Neuron (in vitro differentiated cells): ENCODE data around the gene ORMDL3.
A peak's percentile ranks its signal among the peaks of the same experiment; 100 is the strongest.

ENCODE experiments used
- H2AFZ ChIP-seq: one replicate; pipeline ENCODE4 v1.6.1; 2013; ENCODE audit warnings: low read depth, mild to moderate bottlenecking, inconsistent platforms, low read length, moderate library complexity
- H3K27me3 ChIP-seq: one replicate; pipeline ENCODE4 v1.6.1; 2013; ENCODE audit warnings: low read length; ENCODE audit not compliant: insufficient read depth
- H3K36me3 ChIP-seq: one replicate; pipeline ENCODE4 v1.6.1; 2013; ENCODE audit warnings: low read length; ENCODE audit not compliant: insufficient read depth
- H3K4me1 ChIP-seq: one replicate; pipeline ENCODE4 v1.6.1; 2013; ENCODE audit warnings: low read length; ENCODE audit not compliant: insufficient read depth
- H3K4me3 ChIP-seq: 2 replicates; pipeline ENCODE4 v1.5.1; 2013; ENCODE audit warnings: mild to moderate bottlenecking, low read length, moderate library complexity
- H3K9me3 ChIP-seq: one replicate; pipeline ENCODE4 v1.6.1; 2013; ENCODE audit warnings: low read length

Gene ORMDL3, protein sequence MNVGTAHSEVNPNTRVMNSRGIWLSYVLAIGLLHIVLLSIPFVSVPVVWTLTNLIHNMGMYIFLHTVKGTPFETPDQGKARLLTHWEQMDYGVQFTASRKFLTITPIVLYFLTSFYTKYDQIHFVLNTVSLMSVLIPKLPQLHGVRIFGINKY

DNA sequence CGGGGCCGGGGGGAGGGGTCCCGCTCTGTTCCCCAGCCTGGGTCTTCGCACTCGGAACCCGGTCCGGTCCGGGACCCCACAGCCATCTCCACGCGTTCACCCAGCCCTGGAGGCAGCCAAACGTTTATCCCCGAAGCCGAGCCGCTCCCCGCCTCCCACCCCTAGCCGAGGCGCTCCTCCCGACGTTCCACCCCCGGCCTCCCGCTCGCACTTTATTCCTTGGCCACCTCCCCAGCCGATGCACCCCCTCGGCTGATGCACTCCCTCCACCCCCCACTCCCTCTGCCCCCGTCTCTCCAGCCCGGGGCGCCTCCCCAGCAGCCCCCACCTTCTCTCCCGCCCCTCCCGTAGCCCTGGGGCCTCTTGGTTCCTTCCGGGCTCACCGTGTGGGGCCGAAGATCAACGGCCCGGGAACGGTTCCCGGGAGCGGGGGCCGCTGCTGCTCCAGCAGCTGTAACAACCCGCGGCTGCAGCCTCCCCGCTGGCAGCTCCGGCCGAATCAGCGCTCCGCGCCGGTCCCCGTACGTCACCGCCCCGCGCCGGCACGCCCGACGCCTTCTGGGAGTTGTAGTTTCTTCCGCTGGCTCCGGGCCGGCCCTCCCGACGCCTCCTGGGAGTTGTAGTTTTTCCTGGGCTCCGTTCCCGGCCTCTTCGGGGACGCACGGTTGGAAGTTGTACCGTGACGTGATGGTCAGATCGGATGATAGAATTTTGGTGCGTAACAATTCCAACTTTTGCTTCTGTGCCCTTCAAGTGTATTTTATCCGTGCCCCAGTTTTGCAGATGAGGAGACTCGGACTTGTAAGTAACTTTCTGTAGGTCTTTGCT is at the start of gene ORMDL3, which contains the start of gene LRRC3C:
TSS of gene ORMDL3 (minus strand) at position 501 of the 828 bp plus-strand sequence. CDS start 3,398 bp downstream, outside the sequence.
TSS of gene LRRC3C (plus strand) at position 632 of the 828 bp plus-strand sequence. CDS start 13,792 bp downstream, outside the sequence.
- Histone ChIP-seq H3K9me3 (no peaks in the 10 kb centered on the region), H3K4me3 (peak within 1 kb of the TSS; percentile 78), H3K36me3 (peaks cover 13% of the 10 kb centered on the region), H3K4me1 (peaks cover 22% of the 10 kb centered on the region), H2AFZ (peak within 1 kb of the TSS; percentile 87), H3K27me3 (no peaks in the 10 kb centered on the region)

DNA sequence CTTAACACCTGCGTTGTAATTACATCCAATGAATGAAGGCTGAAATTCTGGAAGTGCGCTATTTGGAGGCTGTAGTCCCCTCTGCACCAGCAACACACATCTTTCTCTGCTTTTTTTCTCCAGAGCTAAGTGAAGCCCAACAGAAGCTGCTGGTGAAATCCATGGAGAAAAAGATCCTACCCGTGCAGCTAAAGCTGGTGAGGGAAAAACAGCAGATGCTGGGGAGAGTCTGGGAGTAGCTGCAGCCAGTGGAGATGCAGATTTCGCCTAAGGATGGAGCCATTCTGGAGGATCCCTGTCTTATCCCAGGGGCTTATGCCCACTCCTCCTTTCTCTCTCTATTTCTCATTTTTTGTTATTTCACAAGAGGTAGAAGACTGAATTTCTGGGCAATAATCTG is 48.4 kb upstream of the ORMDL3 start:
- no peak overlapping the region for H3K4me3 ChIP-seq
- no peaks in the 10 kb centered on the region for H3K36me3 ChIP-seq
- peaks cover 4% of the 10 kb centered on the region for H3K4me1 ChIP-seq
- H3K27me3 ChIP-seq = peaks cover 39% of the 10 kb centered on the region
- H3K9me3 ChIP-seq = no peaks in the 10 kb centered on the region
- no peak overlapping the region for H2AFZ ChIP-seq

DNA sequence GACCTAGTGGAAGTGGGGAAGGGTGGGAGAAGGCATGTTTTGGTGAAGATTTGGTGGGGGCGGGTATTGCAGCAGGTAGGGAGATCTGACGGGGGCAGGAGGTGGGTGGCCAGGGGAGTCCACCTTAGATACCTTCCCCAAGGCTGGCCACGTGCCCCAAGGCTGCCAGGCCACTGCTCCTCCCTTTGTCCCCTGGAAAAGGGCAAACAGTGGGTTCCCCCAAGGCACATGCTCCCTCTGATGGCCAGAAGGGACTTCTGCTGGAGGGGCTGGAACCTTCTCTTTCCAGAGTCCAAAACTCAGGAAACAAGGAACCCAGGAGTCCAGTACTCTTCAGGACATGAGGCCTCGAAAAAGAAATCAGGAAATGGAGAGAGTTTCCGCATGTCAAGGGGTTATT is 47.0 kb upstream of the ORMDL3 start:
- Histone ChIP-seq H3K36me3 (no peaks in the 10 kb centered on the region), H3K4me3 (no peak overlapping the region), H3K27me3 (peaks cover 49% of the 10 kb centered on the region), H3K4me1 (peaks cover under 1% of the 10 kb centered on the region), H2AFZ (no peak overlapping the region), H3K9me3 (no peaks in the 10 kb centered on the region)

DNA sequence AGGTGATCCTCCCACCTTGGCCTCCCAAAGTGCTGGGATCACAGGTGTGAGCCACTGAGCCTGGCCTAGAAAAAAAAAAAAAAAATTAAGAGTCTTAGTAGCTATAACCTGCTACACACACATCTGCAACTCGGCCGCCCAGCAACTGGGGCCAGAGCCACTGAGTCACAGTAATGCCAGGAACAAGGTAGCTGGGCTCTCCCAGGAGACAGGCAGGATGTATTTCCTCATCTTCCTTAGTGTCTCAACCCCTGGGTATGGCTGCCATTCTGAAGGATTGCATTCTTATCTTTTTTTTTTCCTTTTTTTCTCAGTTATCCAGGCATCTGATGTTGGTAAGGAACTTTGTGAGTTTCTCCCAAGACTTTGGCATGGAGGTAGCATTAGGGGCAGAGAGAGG is 46.1 kb upstream of the ORMDL3 start:
- no peaks in the 10 kb centered on the region for H3K36me3 ChIP-seq
- no peak overlapping the region for H3K4me3 ChIP-seq
- no peak overlapping the region for H2AFZ ChIP-seq
- peaks cover 2% of the 10 kb centered on the region for H3K9me3 ChIP-seq
- peaks cover 54% of the 10 kb centered on the region for H3K27me3 ChIP-seq
- no peaks in the 10 kb centered on the region for H3K4me1 ChIP-seq

DNA sequence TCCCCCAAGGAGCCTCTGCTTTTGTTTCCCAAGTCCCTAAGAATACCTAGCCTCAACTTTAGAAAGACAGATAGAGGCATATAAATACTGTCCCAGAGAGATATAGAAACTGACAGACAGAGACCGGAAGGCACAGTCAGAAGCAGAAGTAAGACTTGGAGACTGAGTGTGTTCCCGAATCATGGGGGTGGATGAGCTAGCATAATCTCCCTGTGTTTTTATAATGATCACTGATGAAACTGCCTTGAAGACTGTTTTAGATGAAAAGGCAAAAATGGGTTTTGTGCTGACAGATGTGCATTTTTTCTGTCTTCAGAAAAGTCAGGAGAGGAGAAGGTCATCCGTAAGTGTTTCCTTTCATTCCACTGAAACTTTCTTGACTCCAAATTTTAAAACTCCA is 44.9 kb upstream of the ORMDL3 start:
- Histone ChIP-seq H3K36me3 (no peaks in the 10 kb centered on the region), H3K9me3 (peaks cover 2% of the 10 kb centered on the region), H3K27me3 (peaks cover 57% of the 10 kb centered on the region), H3K4me1 (no peaks in the 10 kb centered on the region), H2AFZ (no peak overlapping the region), H3K4me3 (no peak overlapping the region)

DNA sequence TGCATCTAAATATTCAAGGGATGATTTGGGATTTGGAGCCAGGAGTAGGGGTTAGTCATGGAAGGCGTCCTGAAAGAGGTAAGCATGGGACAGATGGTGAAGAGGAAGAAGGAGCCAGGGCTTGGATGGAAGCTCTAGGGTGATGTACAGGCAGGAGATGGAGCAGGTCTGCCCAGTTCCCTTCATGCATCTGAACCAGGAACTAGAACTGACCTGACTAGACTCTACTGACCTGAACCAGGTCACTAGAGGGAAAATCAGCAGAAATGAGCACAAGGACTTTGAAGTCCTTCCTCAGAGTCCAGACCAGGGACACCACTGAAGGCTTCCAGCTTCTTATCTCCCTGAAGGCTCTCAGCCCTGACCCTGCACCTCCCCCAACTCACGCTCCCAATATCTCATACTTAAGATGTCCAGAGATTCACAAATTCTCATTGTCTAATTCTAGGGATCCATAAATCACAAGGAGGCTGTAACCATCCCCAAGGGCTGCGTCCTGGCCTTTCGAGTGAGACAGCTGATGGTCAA is 43.7 kb upstream of the ORMDL3 start:
- no peak overlapping the region for H3K4me3 ChIP-seq
- H2AFZ ChIP-seq = no peak overlapping the region

DNA sequence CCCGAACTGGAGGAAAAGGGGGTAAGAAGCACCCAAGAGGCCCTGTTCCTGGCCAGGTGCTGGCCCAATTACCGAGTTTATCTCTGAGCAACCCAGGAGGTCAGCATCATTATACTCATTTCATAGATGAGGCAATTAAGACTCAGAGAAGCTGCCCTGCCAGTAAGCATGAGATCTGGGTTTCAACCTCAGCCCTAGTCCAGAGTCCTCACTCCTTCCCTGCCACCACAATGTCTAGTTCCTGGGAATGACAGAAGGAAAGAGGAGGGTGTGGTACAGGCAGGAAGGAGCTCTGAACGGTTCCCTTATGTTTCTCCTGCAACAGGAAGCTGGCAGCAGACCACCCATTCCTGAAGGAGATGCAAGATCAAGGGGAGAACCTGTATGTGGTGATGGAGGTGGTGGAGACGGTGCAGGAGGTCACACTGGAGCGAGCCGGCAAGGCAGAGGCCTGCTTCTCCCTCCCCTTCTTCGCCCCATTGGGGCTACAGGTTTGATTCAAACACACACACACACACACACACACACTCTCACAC is 42.8 kb upstream of the ORMDL3 start:
- Histone ChIP-seq H3K4me1 (no peaks in the 10 kb centered on the region), H2AFZ (no peak overlapping the region), H3K4me3 (no peak overlapping the region), H3K36me3 (no peaks in the 10 kb centered on the region), H3K9me3 (peaks cover 2% of the 10 kb centered on the region), H3K27me3 (peaks cover 54% of the 10 kb centered on the region)

More for the DNA sequence above, 43.7 kb upstream of the ORMDL3 start:
- peaks cover 2% of the 10 kb centered on the region for H3K9me3 ChIP-seq
- H3K27me3 ChIP-seq = peaks cover 53% of the 10 kb centered on the region
- no peaks in the 10 kb centered on the region for H3K4me1 ChIP-seq
- H3K36me3 ChIP-seq = no peaks in the 10 kb centered on the region

DNA sequence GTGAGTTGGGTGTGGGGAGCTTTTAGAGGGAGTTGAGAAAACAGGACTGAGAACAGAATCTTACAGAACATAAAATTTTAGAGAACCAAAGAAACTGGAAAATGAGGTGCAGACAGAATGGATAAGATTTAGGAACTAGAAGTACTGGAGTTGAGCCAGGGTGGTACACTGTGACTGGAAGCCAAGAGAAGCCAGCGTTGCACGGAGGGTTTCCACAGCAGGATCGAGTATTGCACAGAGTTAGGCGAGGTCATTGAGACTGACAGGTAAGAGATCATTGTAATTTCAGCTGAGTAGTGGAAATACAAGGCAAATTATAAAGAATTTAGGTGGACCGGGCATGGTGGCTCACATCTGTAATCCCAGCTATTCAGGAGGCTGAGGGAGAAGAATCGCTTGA is 42.0 kb upstream of the ORMDL3 start:
- H3K4me1 ChIP-seq = no peaks in the 10 kb centered on the region
- no peaks in the 10 kb centered on the region for H3K36me3 ChIP-seq
- no peak overlapping the region for H3K4me3 ChIP-seq
- H3K9me3 ChIP-seq = peaks cover 2% of the 10 kb centered on the region
- H2AFZ ChIP-seq = no peak overlapping the region
- H3K27me3 ChIP-seq = peaks cover 47% of the 10 kb centered on the region

DNA sequence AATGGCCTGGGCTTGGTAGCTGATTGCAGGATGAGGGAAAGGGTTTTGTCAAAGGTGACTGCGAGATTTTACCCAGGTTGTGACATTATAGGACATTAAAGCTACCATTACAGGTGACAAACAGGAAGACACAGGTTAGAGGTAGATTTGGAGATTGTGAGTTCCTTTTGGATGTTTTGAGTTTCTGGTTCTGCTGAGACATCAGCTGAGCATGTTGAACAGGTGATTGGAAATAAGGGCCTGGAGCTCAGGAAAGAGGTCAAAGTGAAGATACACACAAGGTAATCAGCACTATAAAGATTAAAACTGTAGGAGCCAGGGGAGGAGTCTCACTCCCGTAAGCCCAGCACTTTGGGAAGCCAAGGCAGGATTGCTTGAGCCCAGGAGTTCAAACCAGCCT is 41.4 kb upstream of the ORMDL3 start:
- no peak overlapping the region for H2AFZ ChIP-seq
- H3K4me1 ChIP-seq = no peaks in the 10 kb centered on the region
- H3K4me3 ChIP-seq = no peak overlapping the region
- peaks cover 2% of the 10 kb centered on the region for H3K9me3 ChIP-seq
- H3K27me3 ChIP-seq = peaks cover 42% of the 10 kb centered on the region
- H3K36me3 ChIP-seq = no peaks in the 10 kb centered on the region

DNA sequence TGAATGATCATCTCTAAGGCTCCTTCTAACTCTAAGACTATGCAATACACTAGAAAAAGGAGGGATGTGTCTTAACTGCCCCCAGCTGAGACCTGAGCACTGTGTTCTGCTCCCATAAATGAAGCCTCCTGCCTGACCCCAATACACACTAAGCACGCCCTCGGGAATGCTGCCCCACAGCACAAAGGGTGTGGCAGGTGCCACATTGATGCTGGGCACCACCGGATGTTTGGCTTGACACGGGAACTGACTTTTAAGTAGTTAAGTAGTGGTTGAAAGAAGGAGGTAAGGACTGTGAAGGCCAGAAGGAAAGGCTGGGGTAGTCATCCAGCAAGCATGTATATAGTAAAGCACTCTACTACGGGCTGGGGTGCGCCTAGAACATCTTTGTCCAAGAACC is 39.4 kb upstream of the ORMDL3 start:
- H3K27me3 ChIP-seq = peaks cover 37% of the 10 kb centered on the region
- H2AFZ ChIP-seq = no peak overlapping the region
- H3K9me3 ChIP-seq = peaks cover 2% of the 10 kb centered on the region

DNA sequence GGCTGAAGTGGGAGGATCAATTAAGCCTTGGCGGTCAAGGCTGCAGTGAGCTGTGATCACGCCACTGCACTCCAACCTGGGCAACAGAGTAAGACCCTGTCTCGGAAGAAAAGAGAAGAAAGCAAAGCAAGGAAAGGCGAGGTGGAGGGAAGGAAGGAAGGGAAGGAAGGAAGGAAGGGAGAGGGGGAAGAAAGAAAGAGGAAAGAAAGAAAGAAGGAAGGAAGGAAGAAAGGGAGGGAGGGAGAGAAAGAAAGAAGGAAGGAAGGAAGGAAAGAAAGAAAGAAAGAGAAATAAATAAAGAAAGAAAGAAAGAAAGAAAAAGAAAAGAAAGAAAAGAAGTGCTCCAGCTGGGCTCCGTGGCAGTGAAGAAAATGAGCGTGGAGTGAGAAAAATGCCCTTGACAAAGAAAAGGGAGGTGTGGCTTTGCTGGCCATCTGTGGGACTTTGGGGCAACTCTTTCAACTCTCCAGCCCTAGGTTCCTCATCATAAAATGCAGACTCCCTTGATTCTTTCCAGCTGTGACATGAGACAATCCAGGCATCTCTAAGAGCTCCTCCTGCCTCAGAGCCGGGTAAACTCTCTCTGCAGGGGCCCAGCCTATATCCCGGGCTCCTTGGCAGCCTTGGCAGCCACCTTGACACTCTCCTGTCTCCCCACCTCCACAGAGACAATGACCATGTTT is 37.8 kb upstream of the ORMDL3 start:
- Histone ChIP-seq H3K4me3 (no peak overlapping the region), H3K9me3 (peaks cover 2% of the 10 kb centered on the region), H3K36me3 (no peaks in the 10 kb centered on the region), H3K27me3 (peaks cover 24% of the 10 kb centered on the region), H3K4me1 (no peaks in the 10 kb centered on the region), H2AFZ (no peak overlapping the region)

More for the DNA sequence above, 39.4 kb upstream of the ORMDL3 start:
- no peak overlapping the region for H3K4me3 ChIP-seq
- no peaks in the 10 kb centered on the region for H3K4me1 ChIP-seq
- H3K36me3 ChIP-seq = no peaks in the 10 kb centered on the region

DNA sequence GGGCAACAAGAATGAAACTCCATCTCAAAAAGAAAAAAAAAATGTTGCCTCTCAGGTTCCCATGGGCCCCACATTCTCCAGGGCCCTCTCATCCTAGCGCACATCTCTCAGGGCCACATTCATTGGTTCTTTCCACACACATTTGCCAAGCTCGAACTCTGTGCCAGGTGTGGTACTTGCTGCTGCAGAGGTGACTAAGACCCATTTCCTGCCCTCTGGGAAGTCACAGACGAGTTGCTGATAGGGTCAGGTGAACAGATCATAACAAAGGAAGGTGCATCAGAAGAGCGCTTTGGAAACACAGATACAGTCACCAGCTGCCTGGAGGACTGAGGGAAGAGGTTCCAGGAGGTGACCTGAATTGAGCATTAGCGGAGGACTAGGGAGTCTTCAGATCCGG is 36.4 kb upstream of the ORMDL3 start:
- no peak overlapping the region for H2AFZ ChIP-seq
- H3K36me3 ChIP-seq = no peaks in the 10 kb centered on the region
- peaks cover 2% of the 10 kb centered on the region for H3K9me3 ChIP-seq
- no peak overlapping the region for H3K4me3 ChIP-seq
- no peaks in the 10 kb centered on the region for H3K4me1 ChIP-seq
- H3K27me3 ChIP-seq = peaks cover 16% of the 10 kb centered on the region
